ENCODE data around the gene ST7.

DNA sequence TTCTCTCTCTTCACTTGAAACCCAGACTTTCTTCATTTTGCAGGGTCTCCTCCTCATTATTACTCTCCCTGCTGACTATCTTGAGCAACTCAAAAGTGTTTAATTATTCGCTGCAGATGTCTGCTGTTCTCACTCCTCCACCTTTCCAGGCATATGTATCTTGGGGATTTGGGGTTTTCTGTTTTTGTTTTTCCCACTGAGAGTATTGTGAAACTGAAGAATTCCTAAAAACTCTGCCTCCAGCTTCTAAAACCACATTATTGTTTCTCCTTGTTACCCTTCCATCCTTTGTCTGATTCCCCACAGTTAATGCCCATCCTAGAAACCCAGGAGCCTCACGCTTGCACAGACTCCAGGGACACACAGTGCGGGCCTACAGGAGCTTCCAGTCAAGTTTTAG is 318.3 kb downstream of the ST7 start:
- TF ChIP-seq, protein P1, sequence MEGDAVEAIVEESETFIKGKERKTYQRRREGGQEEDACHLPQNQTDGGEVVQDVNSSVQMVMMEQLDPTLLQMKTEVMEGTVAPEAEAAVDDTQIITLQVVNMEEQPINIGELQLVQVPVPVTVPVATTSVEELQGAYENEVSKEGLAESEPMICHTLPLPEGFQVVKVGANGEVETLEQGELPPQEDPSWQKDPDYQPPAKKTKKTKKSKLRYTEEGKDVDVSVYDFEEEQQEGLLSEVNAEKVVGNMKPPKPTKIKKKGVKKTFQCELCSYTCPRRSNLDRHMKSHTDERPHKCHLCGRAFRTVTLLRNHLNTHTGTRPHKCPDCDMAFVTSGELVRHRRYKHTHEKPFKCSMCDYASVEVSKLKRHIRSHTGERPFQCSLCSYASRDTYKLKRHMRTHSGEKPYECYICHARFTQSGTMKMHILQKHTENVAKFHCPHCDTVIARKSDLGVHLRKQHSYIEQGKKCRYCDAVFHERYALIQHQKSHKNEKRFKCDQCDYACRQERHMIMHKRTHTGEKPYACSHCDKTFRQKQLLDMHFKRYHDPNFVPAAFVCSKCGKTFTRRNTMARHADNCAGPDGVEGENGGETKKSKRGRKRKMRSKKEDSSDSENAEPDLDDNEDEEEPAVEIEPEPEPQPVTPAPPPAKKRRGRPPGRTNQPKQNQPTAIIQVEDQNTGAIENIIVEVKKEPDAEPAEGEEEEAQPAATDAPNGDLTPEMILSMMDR (conservative IDR thresholded peaks at IDR 0.05 in 1 of 2, IDR thresholded peaks at IDR 0.05 in 1 of 2; ENCODE audit: low read depth in 1 of 2, low read length in 2 of 2) = no peak
- no peak for TF ChIP-seq EZH2 (IDR thresholded peaks at IDR 0.05; ENCODE audit: low read length, missing control alignments)

All from fibroblast of lung (primary cell).